ENCODE measurements around the gene EVA1A. TPM values are rescaled to one million over a fixed set of nuclear protein-coding genes. Genes with fewer than 3 reads are reported as not detected.

The EVA1A gene, protein sequence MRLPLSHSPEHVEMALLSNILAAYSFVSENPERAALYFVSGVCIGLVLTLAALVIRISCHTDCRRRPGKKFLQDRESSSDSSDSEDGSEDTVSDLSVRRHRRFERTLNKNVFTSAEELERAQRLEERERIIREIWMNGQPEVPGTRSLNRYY
- polyA plus RNA-seq (ENCODE audit: insufficient read length in 10 of 10), result 1 to 10 TPM; 3.5 to 9.8 (median 5.8) TPM
- long read RNA-seq, donor 1, partial matches to known transcripts, result 0 of 1 reads
- long read RNA-seq, donor 1, other reads (novel, unspliced or antisense), result 0 of 1 reads
- long read RNA-seq, donor 2, partial matches to known transcripts, result 0 of 1 reads
- long read RNA-seq, donor 2, other reads (novel, unspliced or antisense), result 0 of 1 reads
- long read RNA-seq, donor 3, result 0 reads
- long read RNA-seq, donor 4, partial matches to known transcripts, result 0 of 3 reads
- long read RNA-seq, donor 4, other reads (novel, unspliced or antisense), result 0 of 3 reads
- long read RNA-seq, donor 5, partial matches to known transcripts, result 0 of 3 reads
- long read RNA-seq, donor 5, other reads (novel, unspliced or antisense), result 0 of 3 reads
- long read RNA-seq, donor 6, result 0 reads
- long read RNA-seq, donor 7, partial matches to known transcripts, result 0 of 1 reads
- long read RNA-seq, donor 7, other reads (novel, unspliced or antisense), result 0 of 1 reads
- long read RNA-seq, donor 8, partial matches to known transcripts, result 0 of 1 reads
- long read RNA-seq, donor 8, other reads (novel, unspliced or antisense), result 0 of 1 reads
- long read RNA-seq, donor 9, result 0 reads

GRCh38 chr2:75560768-75561565, at the start of gene EVA1A:
Gene EVA1A, minus strand, starts transcription at chr2:75560939. Its CDS starts 42,799 bp downstream, at chr2:75518140.
- DNase-seq, result peak; percentile 56 to 87 (median 61)

DNA sequence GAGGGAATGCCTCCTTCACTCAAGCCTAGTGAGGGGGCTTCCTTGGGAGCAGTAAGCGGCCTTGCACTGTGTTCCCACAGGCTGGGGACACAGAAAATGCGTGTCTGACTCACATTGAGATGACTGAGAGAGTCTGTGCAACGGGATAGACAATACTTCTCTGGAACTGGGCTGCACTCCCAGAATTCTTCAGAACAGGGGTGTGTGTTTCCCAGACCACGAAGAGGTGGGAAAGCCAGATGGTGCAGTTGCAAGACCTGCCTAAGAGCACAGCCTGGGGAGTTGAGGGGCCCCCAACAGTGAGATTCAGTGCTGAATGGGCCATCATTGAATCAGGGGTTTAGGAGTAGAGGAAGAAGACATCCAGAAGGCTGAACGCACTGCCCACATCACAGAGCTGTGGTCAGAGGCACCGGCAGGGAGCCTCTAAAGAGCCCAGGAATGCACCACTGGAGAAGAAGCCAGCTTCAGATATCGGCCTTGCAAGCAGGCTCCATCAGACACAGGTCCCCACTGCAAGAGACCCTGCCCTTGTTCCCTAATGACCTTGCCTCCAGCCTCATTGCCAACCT, 49.3 kb upstream of the EVA1A start:
- DNase-seq, result no peak

- no peak for DNase-seq
Measured at GRCh38 chr2:75609334-75609689, 48.6 kb upstream of the EVA1A start.

- DNase-seq, result peak in 2 of 3 donors; percentile 65 to 80
Measured at GRCh38 chr2:75608684-75609333, 48.1 kb upstream of the EVA1A start.

DNA sequence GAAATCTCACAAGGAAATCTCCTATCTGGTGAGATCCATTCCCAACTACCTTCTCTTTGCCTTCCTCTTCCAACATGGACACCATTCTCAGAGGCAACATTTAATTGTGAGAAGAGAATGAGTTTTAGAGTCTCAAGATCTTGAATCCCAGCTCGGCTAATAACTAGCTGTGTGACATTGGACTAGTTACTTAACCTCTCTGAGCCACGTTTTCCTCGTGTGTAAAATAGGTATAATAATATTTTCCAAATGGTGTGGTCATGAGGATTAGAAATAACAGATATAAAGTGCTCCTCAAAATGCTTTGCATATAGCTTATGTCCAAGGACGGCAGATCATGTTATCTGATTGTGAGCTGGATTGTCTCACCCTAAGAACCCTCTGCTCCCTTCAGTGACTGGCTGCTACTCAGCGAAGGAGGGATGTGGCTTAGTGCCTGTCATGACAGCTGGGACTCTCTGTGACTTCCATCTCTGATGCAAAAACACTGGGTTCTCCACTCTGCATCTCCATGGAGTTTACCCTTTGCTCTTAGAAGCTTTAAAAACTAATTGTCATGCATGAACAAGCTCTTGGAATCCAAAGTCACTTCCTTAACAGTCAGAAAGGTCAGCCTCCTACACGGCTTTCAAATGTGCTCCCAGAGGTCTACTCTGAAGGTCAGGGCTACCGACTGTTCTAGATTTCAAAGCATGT, 47.4 kb upstream of the EVA1A start:
- peak in 1 of 3 donors; percentile 31 for DNase-seq

DNA sequence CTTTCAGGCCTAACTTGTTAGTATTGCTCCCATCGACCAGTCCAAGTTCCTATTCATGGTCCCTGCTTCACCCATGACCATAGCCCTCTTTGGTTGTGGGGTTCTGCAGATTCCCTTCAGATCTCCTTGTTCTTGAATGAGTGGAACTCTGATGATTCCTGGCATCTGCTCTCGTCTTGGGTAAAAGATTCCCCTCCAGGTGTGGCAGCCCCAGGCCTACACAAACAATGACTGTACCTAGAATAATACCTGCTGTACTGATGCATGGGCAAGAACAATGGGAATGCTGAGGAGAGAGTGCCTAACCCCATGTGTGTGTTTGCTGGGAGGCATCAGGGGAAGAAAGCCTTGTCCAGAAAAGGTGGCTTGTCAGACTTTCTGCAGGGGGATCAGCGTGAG, 46.7 kb upstream of the EVA1A start:
- DNase-seq, result no peak

DNA sequence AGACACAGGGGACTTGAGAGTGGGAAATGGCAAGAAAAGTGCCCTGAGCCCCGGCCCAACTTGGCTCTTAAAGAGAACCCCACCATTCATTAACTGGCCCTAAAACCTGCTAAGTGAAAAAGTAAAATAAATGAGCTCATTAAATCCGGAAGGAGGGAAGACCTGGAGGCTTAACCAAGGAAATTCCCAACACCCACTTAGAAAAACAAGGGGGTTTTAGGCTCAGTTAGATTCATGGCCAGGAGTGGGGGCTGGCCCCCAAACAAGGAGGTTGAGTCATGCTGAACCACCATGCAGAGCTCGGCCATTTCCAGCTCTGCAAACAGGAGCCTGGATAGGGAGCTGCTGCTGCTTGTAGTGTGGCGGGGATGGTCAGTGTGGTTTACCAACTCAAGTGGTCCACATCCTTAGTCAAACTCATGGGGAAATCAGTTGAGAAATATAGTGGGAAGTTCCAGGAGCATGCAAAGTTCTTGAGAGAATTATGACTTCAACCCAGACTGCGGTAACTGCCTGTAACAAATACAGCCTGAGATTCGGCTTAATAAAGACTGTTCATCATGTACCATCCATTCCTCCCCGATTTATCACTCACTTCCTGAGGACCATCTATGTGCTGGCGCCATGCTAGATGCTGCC, 46.1 kb upstream of the EVA1A start:
- peak in 1 of 3 donors; percentile 80 for DNase-seq

DNA sequence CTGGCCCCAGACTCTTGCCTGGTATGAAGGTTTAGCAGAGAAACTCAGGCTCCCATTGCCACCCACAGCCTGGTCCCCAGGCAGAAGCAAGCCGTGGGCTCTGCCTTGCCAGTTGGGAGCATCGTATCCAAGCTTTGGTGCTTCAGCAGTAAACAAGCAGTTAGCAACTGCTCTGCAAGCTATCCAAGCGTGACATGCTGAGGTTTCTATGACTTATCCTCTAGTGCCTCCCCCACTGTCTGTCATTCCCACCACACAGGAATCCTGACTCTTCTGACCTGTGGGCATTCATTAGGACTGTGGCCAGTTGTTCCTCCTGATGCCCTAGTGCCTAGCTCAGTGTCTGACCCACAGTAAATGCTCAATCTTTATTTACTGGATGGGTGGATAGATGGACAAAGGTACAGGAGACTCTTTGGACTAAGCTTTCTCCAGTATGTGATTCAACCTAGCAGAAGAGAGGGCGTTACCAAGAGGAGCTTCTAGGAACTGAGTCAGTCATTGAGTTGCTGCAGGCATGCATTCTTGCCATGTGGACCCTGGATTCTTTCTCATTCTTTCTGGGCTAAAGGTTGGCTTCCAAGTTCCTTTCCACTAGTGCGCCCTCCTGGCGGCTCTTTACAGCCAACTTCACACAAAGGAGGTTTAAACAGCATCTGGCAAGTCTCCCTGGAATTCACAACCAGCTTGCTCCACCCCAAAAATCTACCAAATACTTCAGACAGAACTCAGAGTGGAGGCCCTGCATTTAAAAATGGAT, 45.2 kb upstream of the EVA1A start:
- peak in 1 of 3 donors; percentile 96 for DNase-seq

DNA sequence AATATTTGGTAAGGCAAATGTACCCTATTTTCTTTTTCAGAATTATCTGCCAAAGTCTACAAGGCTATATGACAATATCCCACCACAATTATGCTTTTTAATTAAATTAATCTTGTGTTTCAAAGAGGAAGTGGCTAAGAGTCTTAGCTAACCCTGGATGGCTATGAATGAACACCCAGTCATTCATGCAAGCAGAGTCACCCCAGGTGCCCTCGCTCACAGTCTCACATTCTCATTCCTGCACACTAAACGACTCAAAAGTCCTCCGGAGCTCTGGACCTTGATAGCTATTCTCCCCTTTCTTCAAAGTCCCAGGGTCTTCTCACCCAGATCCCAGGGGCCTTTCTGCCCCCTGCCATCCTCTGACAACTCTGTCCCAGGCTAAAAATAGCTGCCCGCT, 43.7 kb upstream of the EVA1A start:
- no peak for DNase-seq

DNA sequence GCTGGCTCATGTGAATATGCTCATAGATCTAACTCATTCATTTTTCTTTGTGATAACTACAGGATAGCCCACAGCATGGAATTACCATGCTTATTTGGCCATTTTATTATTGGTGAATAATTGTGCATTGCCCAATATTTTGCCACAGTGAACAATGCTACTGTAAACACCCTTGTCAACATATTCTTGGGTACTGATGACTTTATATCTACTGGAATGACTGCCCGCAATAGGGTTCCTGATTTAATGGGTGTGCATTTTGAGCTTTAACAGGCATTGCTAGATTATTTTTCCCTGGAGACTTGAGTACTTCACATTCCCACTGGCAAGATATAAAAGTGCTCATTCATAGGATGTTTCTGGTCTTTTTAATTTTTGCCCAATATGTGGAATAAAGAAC, 42.7 kb upstream of the EVA1A start:
- DNase-seq, result no peak

GRCh38 chr2:75602724-75603342, 42.1 kb upstream of the EVA1A start:
- peak in 1 of 3 donors; percentile 44 for DNase-seq

DNA sequence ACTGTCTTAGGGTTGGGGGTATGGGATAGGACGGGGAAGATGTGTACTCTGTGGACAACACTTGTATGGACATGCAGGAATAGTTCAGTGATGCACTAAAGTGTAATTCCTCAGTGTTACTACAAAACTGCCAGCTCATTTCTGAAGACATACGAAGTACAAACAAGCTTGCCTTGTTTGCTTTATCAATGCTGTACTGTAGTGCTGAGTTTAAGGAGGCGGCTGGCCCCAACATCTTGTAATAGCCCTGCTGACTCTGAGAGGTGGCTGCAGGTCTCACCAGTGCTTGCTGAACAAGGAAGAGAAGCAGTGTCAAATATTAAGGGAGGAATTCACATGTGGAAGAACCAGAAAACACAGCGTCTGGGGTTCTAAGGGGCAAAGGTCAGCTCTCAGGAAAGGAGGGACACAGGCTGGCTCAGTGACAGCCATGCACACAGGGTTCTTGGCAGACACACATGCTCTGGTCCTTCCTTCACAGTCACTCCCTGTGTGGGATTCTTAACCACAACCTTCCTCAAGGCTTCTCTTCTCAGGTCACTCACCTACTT, 39.8 kb upstream of the EVA1A start:
- DNase-seq, result no peak

- no peak for DNase-seq
Measured at GRCh38 chr2:75598589-75599155, 37.9 kb upstream of the EVA1A start.

DNA sequence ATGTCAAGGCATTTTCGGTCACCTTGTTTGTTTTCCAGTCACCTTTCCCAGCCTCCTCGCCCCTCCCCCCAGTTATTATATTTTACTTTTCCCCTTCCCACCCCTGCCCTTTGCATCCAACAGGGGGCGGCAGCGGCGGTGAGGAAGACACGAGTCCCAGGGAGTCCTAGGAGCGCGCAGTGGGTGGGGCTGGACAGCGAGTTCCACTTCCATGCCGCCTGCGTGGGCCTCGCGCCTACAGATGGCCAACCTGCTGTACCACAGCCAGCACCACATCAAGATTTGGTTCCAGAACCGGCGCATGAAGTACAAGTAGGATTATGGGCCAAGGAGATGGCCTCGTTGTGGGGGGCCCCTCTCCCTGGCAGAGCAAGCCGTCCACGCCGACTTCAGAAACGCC, 37.2 kb upstream of the EVA1A start:
- DNase-seq, result no peak

DNA sequence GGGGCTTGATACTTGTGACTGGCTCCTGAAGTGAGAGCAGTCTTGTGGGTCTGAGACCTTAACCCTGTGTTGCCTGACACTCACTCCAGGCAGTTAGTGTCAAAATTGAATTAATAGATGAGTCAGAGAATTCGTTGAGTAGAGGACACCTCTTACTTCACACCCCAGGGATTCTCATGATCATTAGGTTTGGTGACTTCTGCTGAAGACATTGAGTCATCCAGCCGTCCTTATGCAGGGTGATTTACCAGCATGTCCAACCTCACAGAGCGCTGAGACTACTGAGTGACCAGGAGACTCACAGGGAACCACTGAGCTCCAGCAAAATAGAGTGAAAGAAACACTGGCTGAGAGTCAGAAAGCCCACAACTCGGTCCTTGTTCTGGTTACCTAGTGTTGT, 36.0 kb upstream of the EVA1A start:
- no peak for DNase-seq

DNA sequence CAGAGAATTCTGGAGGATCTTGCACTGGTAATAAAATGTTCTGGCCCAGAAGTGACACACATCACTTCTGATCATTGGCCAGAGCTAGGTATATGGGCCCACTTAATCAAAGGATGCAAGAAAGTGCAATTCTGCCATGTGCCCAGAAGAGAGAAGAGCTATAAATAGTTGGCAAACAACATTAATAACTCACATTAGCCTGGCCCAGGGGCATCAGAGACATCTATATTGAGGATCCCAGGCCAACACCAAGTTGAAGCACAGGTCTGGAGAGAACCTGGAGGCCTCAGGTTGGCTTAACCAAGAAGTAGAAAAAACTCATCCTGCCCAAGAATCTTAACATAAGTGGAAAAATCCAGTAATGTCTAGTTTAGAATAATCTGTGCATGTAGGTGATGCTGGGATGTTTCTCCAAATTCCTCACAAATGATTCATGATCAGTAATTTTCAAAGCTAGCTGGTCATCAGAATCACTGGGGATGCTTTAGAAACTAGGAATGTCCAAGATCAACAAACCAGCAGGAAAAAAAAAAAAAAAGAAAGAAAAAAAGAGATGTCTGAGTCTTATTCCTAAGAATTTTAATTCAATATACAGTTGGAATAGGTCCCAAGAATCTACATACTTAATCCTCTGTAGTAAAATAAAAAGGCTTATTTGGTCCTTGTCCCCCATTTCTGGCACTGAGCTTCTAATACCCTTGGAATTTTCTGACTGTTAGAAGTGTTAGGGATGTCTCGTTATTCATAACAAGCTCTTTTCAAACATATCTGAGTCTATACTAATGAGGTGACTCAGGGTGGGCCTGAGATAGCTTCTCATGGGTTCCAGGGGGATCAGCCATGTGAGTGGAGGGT, 35.0 kb upstream of the EVA1A start:
- DNase-seq, result peak in 1 of 3 donors; percentile 91

- no peak for DNase-seq
Measured at GRCh38 chr2:75594596-75594995, 33.9 kb upstream of the EVA1A start.

Data from muscle of back (tissue), 13 donors.